ENCODE data around the gene SLC16A11. TPM values are rescaled to one million over a fixed set of nuclear protein-coding genes. Genes with fewer than 3 reads are reported as not detected.

The SLC16A11 gene
- total RNA-seq, 4 donors from 2014 or later = 1.1 to 6.3 (median 4.1) TPM

DNA sequence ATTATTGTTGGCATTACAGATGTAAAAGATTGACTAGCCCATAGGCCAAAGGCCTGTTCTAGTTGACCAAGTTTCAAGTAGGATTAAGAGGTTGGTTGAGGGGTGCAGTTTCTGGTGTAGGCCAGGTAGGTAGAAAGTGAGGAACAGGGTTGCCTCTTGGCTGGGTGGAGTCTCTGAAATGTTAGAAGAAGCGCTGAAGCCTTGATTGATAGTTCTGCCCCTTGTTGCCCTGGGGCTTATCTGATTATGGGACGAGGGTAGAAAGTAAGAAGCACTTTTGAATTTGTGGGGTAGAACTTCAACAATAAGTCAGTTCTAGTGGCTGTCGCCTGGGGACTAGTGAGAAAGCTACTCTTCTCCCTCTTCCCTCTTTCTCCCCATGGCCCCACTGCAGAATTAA is 14.8 kb downstream of the SLC16A11 start:
- no peak overlapping the region for H3K4me3 ChIP-seq (ENCODE audit: low read depth, poor library complexity, severe bottlenecking)
- TF ChIP-seq, protein P1, sequence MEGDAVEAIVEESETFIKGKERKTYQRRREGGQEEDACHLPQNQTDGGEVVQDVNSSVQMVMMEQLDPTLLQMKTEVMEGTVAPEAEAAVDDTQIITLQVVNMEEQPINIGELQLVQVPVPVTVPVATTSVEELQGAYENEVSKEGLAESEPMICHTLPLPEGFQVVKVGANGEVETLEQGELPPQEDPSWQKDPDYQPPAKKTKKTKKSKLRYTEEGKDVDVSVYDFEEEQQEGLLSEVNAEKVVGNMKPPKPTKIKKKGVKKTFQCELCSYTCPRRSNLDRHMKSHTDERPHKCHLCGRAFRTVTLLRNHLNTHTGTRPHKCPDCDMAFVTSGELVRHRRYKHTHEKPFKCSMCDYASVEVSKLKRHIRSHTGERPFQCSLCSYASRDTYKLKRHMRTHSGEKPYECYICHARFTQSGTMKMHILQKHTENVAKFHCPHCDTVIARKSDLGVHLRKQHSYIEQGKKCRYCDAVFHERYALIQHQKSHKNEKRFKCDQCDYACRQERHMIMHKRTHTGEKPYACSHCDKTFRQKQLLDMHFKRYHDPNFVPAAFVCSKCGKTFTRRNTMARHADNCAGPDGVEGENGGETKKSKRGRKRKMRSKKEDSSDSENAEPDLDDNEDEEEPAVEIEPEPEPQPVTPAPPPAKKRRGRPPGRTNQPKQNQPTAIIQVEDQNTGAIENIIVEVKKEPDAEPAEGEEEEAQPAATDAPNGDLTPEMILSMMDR (IDR thresholded peaks at IDR 0.05) = no peak
- no peak for TF ChIP-seq POLR2A (IDR thresholded peaks at IDR 0.05)
- intact Hi-C loops (cut with DNase I; ENCODE audit: low total_unique reads) = no loop called here
- DNase-seq (ENCODE audit: low spot score in 2 of 2) = no peak
- WGBS, 2 donors = 72 to 77% methylated on average over 3 of the region's 3 CpGs

GRCh38 chr17:7027335-7027734 is 16.6 kb downstream of the SLC16A11 start:
- WGBS, 2 donors = 72 to 94% methylated on average over 10 to 13 of the region's 13 CpGs
- intact Hi-C loops (cut with DNase I; ENCODE audit: low total_unique reads) = no loop called here
- no peak overlapping the region for H3K4me3 ChIP-seq (ENCODE audit: low read depth, poor library complexity, severe bottlenecking)
- no peak for TF ChIP-seq POLR2A (IDR thresholded peaks at IDR 0.05)
- TF ChIP-seq, protein P1 (IDR thresholded peaks at IDR 0.05) = no peak
- no peak for DNase-seq (ENCODE audit: low spot score in 2 of 2)

DNA sequence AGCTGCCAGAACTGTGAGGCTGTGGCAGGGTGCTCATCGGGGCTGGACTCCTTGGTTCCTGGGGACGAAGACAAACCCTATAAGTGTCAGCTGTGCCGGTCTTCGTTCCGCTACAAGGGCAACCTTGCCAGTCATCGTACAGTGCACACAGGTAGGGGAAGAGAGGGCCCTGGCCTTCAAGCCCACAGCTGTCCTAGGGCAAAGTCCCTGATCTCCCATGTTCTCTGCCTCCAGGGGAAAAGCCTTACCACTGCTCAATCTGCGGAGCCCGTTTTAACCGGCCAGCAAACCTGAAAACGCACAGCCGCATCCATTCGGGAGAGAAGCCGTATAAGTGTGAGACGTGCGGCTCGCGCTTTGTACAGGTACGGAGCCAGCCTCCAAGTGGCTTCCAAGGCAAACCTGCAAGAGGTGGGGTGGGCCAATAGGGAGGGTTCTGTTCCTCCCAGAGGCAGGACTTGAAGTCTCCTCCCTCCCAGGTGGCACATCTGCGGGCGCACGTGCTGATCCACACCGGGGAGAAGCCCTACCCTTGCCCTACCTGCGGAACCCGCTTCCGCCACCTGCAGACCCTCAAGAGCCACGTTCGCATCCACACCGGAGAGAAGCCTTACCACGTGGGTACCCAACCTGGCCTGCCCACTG is 17.3 kb downstream of the SLC16A11 start:
- WGBS, 2 donors = 87 to 88% methylated on average over 29 of the region's 29 CpGs
- intact Hi-C loops (cut with DNase I; ENCODE audit: low total_unique reads) = no loop called here
- no peak for DNase-seq (ENCODE audit: low spot score in 2 of 2)
- TF ChIP-seq POLR2A (IDR thresholded peaks at IDR 0.05) = no peak
- TF ChIP-seq, protein P1 (IDR thresholded peaks at IDR 0.05) = no peak
- no peak overlapping the region for H3K4me3 ChIP-seq (ENCODE audit: low read depth, poor library complexity, severe bottlenecking)

- no peak for DNase-seq (ENCODE audit: low spot score in 2 of 2)
- intact Hi-C loops (cut with DNase I; ENCODE audit: low total_unique reads) = no loop called here
- TF ChIP-seq, protein P1 (IDR thresholded peaks at IDR 0.05) = no peak
- no peak for TF ChIP-seq POLR2A (IDR thresholded peaks at IDR 0.05)
- WGBS, 2 donors = 88 to 89% methylated on average over 1 of the region's 1 CpG
- no peak overlapping the region for H3K4me3 ChIP-seq (ENCODE audit: low read depth, poor library complexity, severe bottlenecking)
Observed at GRCh38 chr17:7025245-7025644, 18.6 kb downstream of the SLC16A11 start.

DNA sequence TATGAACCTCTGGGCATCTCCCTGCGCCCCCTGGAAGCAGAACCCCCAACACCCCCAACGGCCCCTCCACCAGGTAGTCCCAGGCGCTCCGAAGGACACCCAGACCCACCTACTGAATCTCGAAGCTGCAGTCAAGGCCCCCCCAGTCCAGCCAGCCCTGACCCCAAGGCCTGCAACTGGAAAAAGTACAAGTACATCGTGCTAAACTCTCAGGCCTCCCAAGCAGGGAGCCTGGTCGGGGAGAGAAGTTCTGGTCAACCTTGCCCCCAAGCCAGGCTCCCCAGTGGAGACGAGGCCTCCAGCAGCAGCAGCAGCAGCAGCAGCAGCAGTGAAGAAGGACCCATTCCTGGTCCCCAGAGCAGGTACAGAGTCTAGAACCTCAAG is 19.5 kb downstream of the SLC16A11 start:
- WGBS, 2 donors = 66 to 71% methylated on average over 8 of the region's 8 CpGs
- intact Hi-C loops (cut with DNase I; ENCODE audit: low total_unique reads) = no loop called here
- peak in 1 of 2 donors; percentile 28 for DNase-seq (ENCODE audit: low spot score in 2 of 2)
- no peak for TF ChIP-seq POLR2A (IDR thresholded peaks at IDR 0.05)
- TF ChIP-seq, protein P1 (IDR thresholded peaks at IDR 0.05) = no peak
- no peak overlapping the region for H3K4me3 ChIP-seq (ENCODE audit: low read depth, poor library complexity, severe bottlenecking)
